ENCODE data around the gene DNAH1.

Gene DNAH1

DNA sequence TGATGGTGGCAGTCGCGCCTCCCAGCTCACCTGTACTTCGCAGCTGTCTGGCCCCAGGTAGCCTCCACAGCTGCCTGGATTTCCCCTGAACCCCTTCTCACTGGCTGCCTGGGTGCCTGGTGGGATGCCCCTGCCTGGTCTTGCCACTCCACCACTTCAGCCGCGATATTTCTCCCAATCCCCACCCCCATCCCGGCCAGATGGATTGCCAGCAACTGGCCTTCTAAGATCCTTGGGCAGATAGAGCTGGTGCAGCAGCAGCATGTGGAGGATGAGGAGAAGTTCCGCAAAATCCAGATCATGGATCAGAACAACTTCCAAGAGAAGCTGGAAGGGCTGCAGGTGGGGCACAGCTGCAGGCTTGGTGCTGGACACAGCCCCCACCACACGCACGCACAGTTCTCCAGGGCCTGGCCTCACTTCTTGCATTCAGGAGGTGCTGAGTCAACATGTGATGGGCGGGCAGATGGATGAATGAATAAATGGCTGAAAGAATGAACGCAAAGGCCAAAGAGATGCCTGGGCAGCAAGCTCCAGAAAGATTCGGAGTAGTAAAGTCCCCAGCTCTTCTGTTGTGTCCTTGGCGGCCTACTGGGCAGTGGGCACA is 35.7 kb downstream of the DNAH1 start:
- no peak for TF ChIP-seq TAF1 (IDR thresholded peaks at IDR 0.05; ENCODE audit: low read depth)
- no peak for TF ChIP-seq ZBTB7A (IDR thresholded peaks at IDR 0.05; ENCODE audit: low read depth)
- TF ChIP-seq TEAD4 (IDR thresholded peaks at IDR 0.05), result no peak
- no peak for TF ChIP-seq CEBPB (IDR thresholded peaks at IDR 0.05)
- TF ChIP-seq, protein P1, sequence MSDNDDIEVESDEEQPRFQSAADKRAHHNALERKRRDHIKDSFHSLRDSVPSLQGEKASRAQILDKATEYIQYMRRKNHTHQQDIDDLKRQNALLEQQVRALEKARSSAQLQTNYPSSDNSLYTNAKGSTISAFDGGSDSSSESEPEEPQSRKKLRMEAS (IDR thresholded peaks at IDR 0.05), result no peak
- no peak for TF ChIP-seq EP300 (IDR thresholded peaks at IDR 0.05; ENCODE audit: borderline replicate concordance)
- TF ChIP-seq FOXM1 (IDR thresholded peaks at IDR 0.05; ENCODE audit: borderline replicate concordance, low read depth), result no peak
- TF ChIP-seq RAD21 (IDR thresholded peaks at IDR 0.05; ENCODE audit: low read depth), result no peak
- TF ChIP-seq, protein P2, sequence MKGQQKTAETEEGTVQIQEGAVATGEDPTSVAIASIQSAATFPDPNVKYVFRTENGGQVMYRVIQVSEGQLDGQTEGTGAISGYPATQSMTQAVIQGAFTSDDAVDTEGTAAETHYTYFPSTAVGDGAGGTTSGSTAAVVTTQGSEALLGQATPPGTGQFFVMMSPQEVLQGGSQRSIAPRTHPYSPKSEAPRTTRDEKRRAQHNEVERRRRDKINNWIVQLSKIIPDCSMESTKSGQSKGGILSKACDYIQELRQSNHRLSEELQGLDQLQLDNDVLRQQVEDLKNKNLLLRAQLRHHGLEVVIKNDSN (IDR thresholded peaks at IDR 0.05), result no peak
- TF ChIP-seq, protein P3, sequence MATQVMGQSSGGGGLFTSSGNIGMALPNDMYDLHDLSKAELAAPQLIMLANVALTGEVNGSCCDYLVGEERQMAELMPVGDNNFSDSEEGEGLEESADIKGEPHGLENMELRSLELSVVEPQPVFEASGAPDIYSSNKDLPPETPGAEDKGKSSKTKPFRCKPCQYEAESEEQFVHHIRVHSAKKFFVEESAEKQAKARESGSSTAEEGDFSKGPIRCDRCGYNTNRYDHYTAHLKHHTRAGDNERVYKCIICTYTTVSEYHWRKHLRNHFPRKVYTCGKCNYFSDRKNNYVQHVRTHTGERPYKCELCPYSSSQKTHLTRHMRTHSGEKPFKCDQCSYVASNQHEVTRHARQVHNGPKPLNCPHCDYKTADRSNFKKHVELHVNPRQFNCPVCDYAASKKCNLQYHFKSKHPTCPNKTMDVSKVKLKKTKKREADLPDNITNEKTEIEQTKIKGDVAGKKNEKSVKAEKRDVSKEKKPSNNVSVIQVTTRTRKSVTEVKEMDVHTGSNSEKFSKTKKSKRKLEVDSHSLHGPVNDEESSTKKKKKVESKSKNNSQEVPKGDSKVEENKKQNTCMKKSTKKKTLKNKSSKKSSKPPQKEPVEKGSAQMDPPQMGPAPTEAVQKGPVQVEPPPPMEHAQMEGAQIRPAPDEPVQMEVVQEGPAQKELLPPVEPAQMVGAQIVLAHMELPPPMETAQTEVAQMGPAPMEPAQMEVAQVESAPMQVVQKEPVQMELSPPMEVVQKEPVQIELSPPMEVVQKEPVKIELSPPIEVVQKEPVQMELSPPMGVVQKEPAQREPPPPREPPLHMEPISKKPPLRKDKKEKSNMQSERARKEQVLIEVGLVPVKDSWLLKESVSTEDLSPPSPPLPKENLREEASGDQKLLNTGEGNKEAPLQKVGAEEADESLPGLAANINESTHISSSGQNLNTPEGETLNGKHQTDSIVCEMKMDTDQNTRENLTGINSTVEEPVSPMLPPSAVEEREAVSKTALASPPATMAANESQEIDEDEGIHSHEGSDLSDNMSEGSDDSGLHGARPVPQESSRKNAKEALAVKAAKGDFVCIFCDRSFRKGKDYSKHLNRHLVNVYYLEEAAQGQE (IDR thresholded peaks at IDR 0.05; ENCODE audit: low read depth), result no peak

DNA sequence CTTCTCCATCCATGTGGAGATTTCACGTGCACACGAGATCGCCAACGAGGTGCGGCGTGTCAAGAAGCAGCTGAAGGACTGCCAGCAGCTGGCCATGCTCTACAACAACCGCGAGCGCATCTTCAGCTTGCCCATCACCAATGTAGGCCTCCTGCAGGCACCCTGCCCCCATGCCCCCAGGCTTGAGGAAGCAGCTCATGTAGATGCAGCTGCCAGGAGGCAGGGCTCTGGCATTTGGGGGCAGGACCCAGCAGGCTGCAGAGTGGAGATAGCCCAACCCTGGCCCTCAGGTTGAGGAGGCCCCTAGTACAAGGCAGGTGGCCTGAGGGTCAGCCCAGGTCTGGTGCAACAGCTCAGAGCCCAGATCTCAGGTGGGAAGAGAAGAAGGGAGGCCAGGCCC is 36.4 kb downstream of the DNAH1 start:
- TF ChIP-seq CEBPB (IDR thresholded peaks at IDR 0.05) (no peak), YY1 (IDR thresholded peaks at IDR 0.05; ENCODE audit: low read depth) (no peak), NFIC (IDR thresholded peaks at IDR 0.05) (no peak), TEAD4 (IDR thresholded peaks at IDR 0.05) (no peak), EP300 (IDR thresholded peaks at IDR 0.05; ENCODE audit: borderline replicate concordance) (no peak), EGR1 (IDR thresholded peaks at IDR 0.05) (no peak), FOXM1 (IDR thresholded peaks at IDR 0.05; ENCODE audit: borderline replicate concordance, low read depth) (no peak), ZBTB7A (IDR thresholded peaks at IDR 0.05; ENCODE audit: low read depth) (no peak)
- TF ChIP-seq, protein P1 (IDR thresholded peaks at IDR 0.05), result no peak
- TF ChIP-seq, protein P3 (IDR thresholded peaks at IDR 0.05; ENCODE audit: low read depth), result no peak

DNA sequence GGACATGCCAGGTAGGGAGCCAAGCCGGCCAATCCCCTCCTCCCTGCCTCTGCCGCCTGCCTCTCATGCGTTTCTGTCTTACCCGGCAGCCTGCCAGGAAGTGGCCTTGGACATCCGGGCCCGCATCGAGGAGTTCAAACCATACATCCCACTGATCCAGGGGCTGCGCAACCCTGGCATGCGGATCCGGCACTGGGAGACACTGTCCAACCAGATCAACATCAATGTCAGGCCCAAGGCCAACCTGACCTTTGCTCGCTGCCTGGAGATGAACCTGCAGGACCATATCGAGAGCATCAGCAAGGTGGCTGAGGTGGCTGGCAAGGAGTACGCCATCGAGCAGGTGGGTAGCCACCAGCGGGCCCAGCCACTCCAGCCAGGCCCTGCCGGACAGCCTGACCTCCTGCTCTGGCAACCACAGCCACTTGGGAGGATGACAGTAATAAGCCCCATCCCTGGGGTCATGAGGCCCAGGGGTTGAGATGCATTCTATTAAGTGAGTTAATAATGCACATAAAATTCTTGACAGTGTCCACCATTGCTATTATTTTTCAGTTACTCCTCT is 37.3 kb downstream of the DNAH1 start:
- TF ChIP-seq ZBTB7A (IDR thresholded peaks at IDR 0.05; ENCODE audit: low read depth), result no peak
- TF ChIP-seq EGR1 (IDR thresholded peaks at IDR 0.05), result no peak
- TF ChIP-seq TEAD4 (IDR thresholded peaks at IDR 0.05), result no peak
- TF ChIP-seq CEBPB (IDR thresholded peaks at IDR 0.05), result no peak

DNA sequence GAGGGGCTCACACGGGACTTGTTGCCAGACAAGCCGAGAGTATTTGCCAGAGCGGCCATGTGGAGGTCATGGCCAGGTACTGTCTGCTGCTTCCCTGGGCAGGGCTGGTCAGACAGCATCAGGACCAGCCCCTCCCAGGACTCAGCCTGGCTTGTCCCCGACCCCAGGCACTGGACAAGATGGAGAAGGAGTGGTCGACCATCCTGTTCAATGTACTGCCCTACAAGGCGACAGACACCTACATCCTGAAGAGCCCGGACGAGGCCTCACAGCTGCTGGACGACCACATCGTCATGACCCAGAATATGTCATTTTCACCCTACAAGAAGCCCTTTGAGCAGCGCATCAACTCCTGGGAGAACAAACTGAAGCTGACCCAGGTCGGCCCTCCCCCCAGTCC is 38.6 kb downstream of the DNAH1 start:
- TF ChIP-seq TAF1 (IDR thresholded peaks at IDR 0.05; ENCODE audit: low read depth) (no peak), TEAD4 (IDR thresholded peaks at IDR 0.05) (no peak), FOXM1 (IDR thresholded peaks at IDR 0.05; ENCODE audit: borderline replicate concordance, low read depth) (no peak), EGR1 (IDR thresholded peaks at IDR 0.05) (no peak), RAD21 (IDR thresholded peaks at IDR 0.05; ENCODE audit: low read depth) (no peak), TCF12 (IDR thresholded peaks at IDR 0.05; ENCODE audit: low read depth) (no peak), ZBTB7A (IDR thresholded peaks at IDR 0.05; ENCODE audit: low read depth) (no peak), YY1 (IDR thresholded peaks at IDR 0.05; ENCODE audit: low read depth) (no peak), NFIC (IDR thresholded peaks at IDR 0.05) (no peak), CREB1 (IDR thresholded peaks at IDR 0.05; ENCODE audit: low read depth) (no peak), CEBPB (IDR thresholded peaks at IDR 0.05) (no peak)
- TF ChIP-seq, protein P2 (IDR thresholded peaks at IDR 0.05), result no peak
- TF ChIP-seq, protein P3 (IDR thresholded peaks at IDR 0.05; ENCODE audit: low read depth), result no peak

Measured in Ishikawa (cell line).